SK-N-MC (cell line): ENCODE results near the gene PEAK1.
A peak's percentile ranks its signal among the peaks of the same experiment; 100 is the strongest.

ENCODE experiments used
- DNase-seq: peaks from one replicate; pipeline ENCODE4 v3.0.0-alpha.2; 2011; ENCODE audit warnings: low read depth, low spot score
- H3K27ac ChIP-seq: fragments of 200-600 bp; sonication (generic); 2 replicates; pipeline ENCODE4 v1.5.1; 2016; ENCODE audit warnings: mixed run types
- H3K36me3 ChIP-seq: fragments of 200-600 bp; sonication (generic); 2 replicates; pipeline ENCODE4 v1.6.1; 2017; ENCODE audit warnings: antibody characterized with exemption, low read length, mixed read lengths; ENCODE audit not compliant: insufficient read depth
- H3K4me3 ChIP-seq: fragments of 200-600 bp; sonication (generic); 2 replicates; pipeline ENCODE4 v1.5.1; 2016
- H3K9ac ChIP-seq: fragments of 200-600 bp; sonication (generic); 2 replicates; pipeline ENCODE4 v1.8.0; 2017; ENCODE audit warnings: mixed run types, mixed read lengths; ENCODE audit not compliant: insufficient read length
- H3K9me3 ChIP-seq: fragments of 200-600 bp; sonication (generic); 2 replicates; pipeline ENCODE4 v1.6.1; 2017; ENCODE audit warnings: low read depth, mild to moderate bottlenecking, antibody characterized with exemption, low read length, moderate library complexity, mixed read lengths
- EZH2 ChIP-seq: fragments of 200-600 bp; sonication (generic); IDR thresholded peaks from one replicate; pipeline ENCODE4 v1.6.1; 2017; ENCODE audit warnings: antibody characterized with exemption
- FOXP2 ChIP-seq: optimal IDR thresholded peaks from 2 replicates; pipeline ENCODE3; 2011; ENCODE audit warnings: mild to moderate bottlenecking, moderate library complexity; ENCODE audit not compliant: insufficient read depth; ENCODE audit errors: extremely low read length, control extremely low read depth
- POLR2AphosphoS5 ChIP-seq: IDR thresholded peaks from 2 replicates; pipeline ENCODE4 v1.6.1; 2012; ENCODE audit warnings: mild to moderate bottlenecking, low read depth, low read length, borderline replicate concordance

PEAK1 gene

GRCh38 chr15:77123854-77124253 lies 296.1 kb downstream of the PEAK1 start:
- Histone ChIP-seq H3K36me3 (no peaks in the 10 kb centered on the region), H3K9me3 (no peaks in the 10 kb centered on the region), H3K9ac (no peak overlapping the region), H3K4me3 (no peak overlapping the region), H3K27ac (no peak overlapping the region)
- TF ChIP-seq EZH2 (no peak), POLR2AphosphoS5 (no peak), FOXP2 (no peak)
- DNase-seq: no peak

- H3K36me3 ChIP-seq: no peaks in the 10 kb centered on the region
- TF ChIP-seq FOXP2 (no peak), EZH2 (no peak), POLR2AphosphoS5 (no peak)
Observed at GRCh38 chr15:77122576-77122975, 297.3 kb downstream of the PEAK1 start.

GRCh38 chr15:77121599-77121998 lies 298.3 kb downstream of the PEAK1 start:
- TF ChIP-seq FOXP2: no peak
- TF ChIP-seq POLR2AphosphoS5: no peak
- no peaks in the 10 kb centered on the region for H3K9me3 ChIP-seq
- no peaks in the 10 kb centered on the region for H3K36me3 ChIP-seq
- H3K4me3 ChIP-seq: no peak overlapping the region
- no peak overlapping the region for H3K9ac ChIP-seq
- no peak overlapping the region for H3K27ac ChIP-seq
- no peak for DNase-seq

More at GRCh38 chr15:77122576-77122975, 297.3 kb downstream of the PEAK1 start:
- DNase-seq: no peak
- Histone ChIP-seq H3K4me3 (no peak overlapping the region), H3K9ac (no peak overlapping the region), H3K9me3 (no peaks in the 10 kb centered on the region), H3K27ac (no peak overlapping the region)

GRCh38 chr15:77120576-77120975 lies 299.3 kb downstream of the PEAK1 start:
- Histone ChIP-seq H3K4me3 (no peak overlapping the region), H3K9ac (no peak overlapping the region), H3K9me3 (no peaks in the 10 kb centered on the region), H3K36me3 (no peaks in the 10 kb centered on the region), H3K27ac (no peak overlapping the region)
- no peak for TF ChIP-seq POLR2AphosphoS5
- TF ChIP-seq FOXP2: no peak
- no peak for TF ChIP-seq EZH2
- no peak for DNase-seq

GRCh38 chr15:77119446-77119845 lies 300.5 kb downstream of the PEAK1 start:
- no peak overlapping the region for H3K9ac ChIP-seq
- DNase-seq: no peak
- no peak overlapping the region for H3K4me3 ChIP-seq
- no peaks in the 10 kb centered on the region for H3K9me3 ChIP-seq
- H3K36me3 ChIP-seq: no peaks in the 10 kb centered on the region
- H3K27ac ChIP-seq: no peak overlapping the region
- TF ChIP-seq POLR2AphosphoS5 (no peak), EZH2 (no peak), FOXP2 (no peak)

GRCh38 chr15:77118882-77119321 lies 301.0 kb downstream of the PEAK1 start:
- peak; percentile 73 for DNase-seq
- H3K27ac ChIP-seq: no peak overlapping the region
- TF ChIP-seq EZH2 (no peak), FOXP2 (no peak), POLR2AphosphoS5 (no peak)
- no peak overlapping the region for H3K9ac ChIP-seq
- no peaks in the 10 kb centered on the region for H3K9me3 ChIP-seq
- H3K36me3 ChIP-seq: no peaks in the 10 kb centered on the region
- no peak overlapping the region for H3K4me3 ChIP-seq

- H3K9me3 ChIP-seq: no peaks in the 10 kb centered on the region
- DNase-seq: no peak
- H3K27ac ChIP-seq: no peak overlapping the region
- no peak for TF ChIP-seq POLR2AphosphoS5
- no peak for TF ChIP-seq EZH2
- TF ChIP-seq FOXP2: no peak
- H3K36me3 ChIP-seq: no peaks in the 10 kb centered on the region
- no peak overlapping the region for H3K4me3 ChIP-seq
- no peak overlapping the region for H3K9ac ChIP-seq
Observed at GRCh38 chr15:77115179-77115578, 304.7 kb downstream of the PEAK1 start.

GRCh38 chr15:77112838-77113504 lies 306.9 kb downstream of the PEAK1 start:
- no peaks in the 10 kb centered on the region for H3K9me3 ChIP-seq
- H3K9ac ChIP-seq: no peak overlapping the region
- H3K36me3 ChIP-seq: no peaks in the 10 kb centered on the region
- no peak overlapping the region for H3K4me3 ChIP-seq
- H3K27ac ChIP-seq: no peak overlapping the region
- DNase-seq: no peak
- TF ChIP-seq FOXP2 (no peak), POLR2AphosphoS5 (no peak), EZH2 (no peak)

GRCh38 chr15:77111789-77112188 lies 308.1 kb downstream of the PEAK1 start:
- no peak overlapping the region for H3K4me3 ChIP-seq
- H3K9me3 ChIP-seq: no peaks in the 10 kb centered on the region

More at GRCh38 chr15:77111789-77112188, 308.1 kb downstream of the PEAK1 start:
- no peaks in the 10 kb centered on the region for H3K36me3 ChIP-seq
- TF ChIP-seq POLR2AphosphoS5: no peak
- TF ChIP-seq FOXP2: no peak
- TF ChIP-seq EZH2: no peak
- H3K27ac ChIP-seq: no peak overlapping the region
- DNase-seq: no peak
- no peak overlapping the region for H3K9ac ChIP-seq
